DOHH2 (cell line): ENCODE data around the gene EPHA4.

Experiments
- H3F3A ChIP-seq: fragments of 200-600 bp; sonication (generic), shearing (Covaris generic); 2 replicates; pipeline ENCODE4 v1.6.0; 2016; ENCODE audit warnings: antibody characterized with exemption, mild to moderate bottlenecking; ENCODE audit not compliant: control insufficient read depth, insufficient read depth
- H3K27ac ChIP-seq: fragments of 200-600 bp; sonication (generic); 2 replicates; pipeline ENCODE4 v1.5.1; 2014; ENCODE audit warnings: low read depth, mild to moderate bottlenecking, low read length, moderate library complexity
- H3K27me3 ChIP-seq: fragments of 200-600 bp; sonication (generic); 2 replicates; pipeline ENCODE4 v1.6.1; 2014; ENCODE audit warnings: mild to moderate bottlenecking, low read length, mixed read lengths; ENCODE audit not compliant: control insufficient read depth
- H3K36me3 ChIP-seq: fragments of 200-600 bp; sonication (generic); 2 replicates; pipeline ENCODE4 v1.6.1; 2014; ENCODE audit warnings: mild to moderate bottlenecking, low read length, moderate library complexity, mixed read lengths; ENCODE audit not compliant: control insufficient read depth
- H3K4me1 ChIP-seq: fragments of 200-600 bp; sonication (generic); 2 replicates; pipeline ENCODE4 v1.6.1; 2014; ENCODE audit warnings: mild to moderate bottlenecking, low read length, mixed read lengths; ENCODE audit not compliant: control insufficient read depth
- H3K4me2 ChIP-seq: fragments of 200-600 bp; sonication (generic); 2 replicates; pipeline ENCODE4 v1.6.0; 2014; ENCODE audit warnings: mild to moderate bottlenecking, low read length, moderate library complexity
- H3K4me3 ChIP-seq: fragments of 200-600 bp; sonication (generic); 2 replicates; pipeline ENCODE4 v1.5.1; 2014; ENCODE audit warnings: mild to moderate bottlenecking, low read length, mixed read lengths
- H3K79me2 ChIP-seq: fragments of 200-600 bp; sonication (generic); 2 replicates; pipeline ENCODE4 v1.6.1; 2014; ENCODE audit warnings: mild to moderate bottlenecking, low read length, mixed read lengths; ENCODE audit not compliant: control insufficient read depth
- H3K9me2 ChIP-seq: fragments of 200-600 bp; sonication (generic); replicated peaks from 2 replicates; pipeline ENCODE4 v1.6.1; 2014; ENCODE audit warnings: mild to moderate bottlenecking, low read length, mixed read lengths; ENCODE audit not compliant: control insufficient read depth
- H3K9me3 ChIP-seq: fragments of 200-600 bp; sonication (generic); 2 replicates; pipeline ENCODE4 v1.6.1; 2014; ENCODE audit warnings: antibody characterized with exemption, low read length, mixed read lengths; ENCODE audit not compliant: control insufficient read depth, insufficient read depth
- H4K20me1 ChIP-seq: fragments of 200-600 bp; sonication (generic); 2 replicates; pipeline ENCODE4 v1.6.0; 2014; ENCODE audit warnings: low read depth, mild to moderate bottlenecking, antibody characterized with exemption, low read length, moderate library complexity; ENCODE audit not compliant: control insufficient read depth, insufficient read depth
- CTCF ChIP-seq: fragments of 200-600 bp; sonication (generic); IDR thresholded peaks from one replicate; pipeline ENCODE4 v1.5.1; 2014; ENCODE audit warnings: antibody characterized with exemption, mild to moderate bottlenecking, low read depth, low read length; ENCODE audit not compliant: poor library complexity, severe bottlenecking
- EZH2phosphoT487 ChIP-seq: fragments of 200-600 bp; sonication (generic); IDR thresholded peaks from 2 replicates; pipeline ENCODE4 v1.6.1; 2017; ENCODE audit warnings: borderline replicate concordance, mild to moderate bottlenecking, antibody characterized with exemption, low read length, moderate library complexity, mixed read lengths

EPHA4 gene

GRCh38 chr2:221381928-221382488, 190.1 kb downstream of the EPHA4 start:
- no peaks in the 10 kb centered on the region for H3K79me2 ChIP-seq
- H3K4me2 ChIP-seq: no peak overlapping the region
- H3K27ac ChIP-seq: no peak overlapping the region
- no peaks in the 10 kb centered on the region for H3F3A ChIP-seq
- H3K4me3 ChIP-seq: no peak overlapping the region
- H3K36me3 ChIP-seq: no peaks in the 10 kb centered on the region
- H3K27me3 ChIP-seq: no peaks in the 10 kb centered on the region
- no peaks in the 10 kb centered on the region for H4K20me1 ChIP-seq
- TF ChIP-seq CTCF (no peak), EZH2phosphoT487 (no peak)
- no peaks in the 10 kb centered on the region for H3K9me3 ChIP-seq
- no peaks in the 10 kb centered on the region for H3K4me1 ChIP-seq
- no peaks in the 10 kb centered on the region for H3K9me2 ChIP-seq

DNA sequence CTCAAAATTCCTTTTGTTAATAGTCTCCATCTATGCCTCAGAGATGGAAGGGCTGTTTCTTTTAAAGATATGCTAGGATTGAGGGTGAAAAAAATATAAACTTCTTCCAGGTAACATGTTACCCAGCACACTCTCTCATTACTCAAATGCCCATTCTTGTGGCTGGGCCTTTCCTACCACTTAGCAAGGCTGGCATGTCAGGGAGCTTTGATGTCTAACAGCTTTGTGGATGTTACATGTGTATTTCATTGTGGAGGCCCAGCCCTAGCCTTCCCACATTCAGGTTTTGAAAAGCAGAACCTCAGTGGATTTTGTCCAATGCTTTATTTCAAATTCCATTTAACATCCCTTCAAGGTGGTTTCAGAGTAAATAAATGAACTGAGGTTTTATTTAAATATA, 191.4 kb downstream of the EPHA4 start:
- Histone ChIP-seq H3F3A (no peaks in the 10 kb centered on the region), H3K36me3 (no peaks in the 10 kb centered on the region), H3K9me2 (no peaks in the 10 kb centered on the region), H3K4me3 (no peak overlapping the region), H3K27ac (no peak overlapping the region), H3K79me2 (no peaks in the 10 kb centered on the region), H3K4me1 (no peaks in the 10 kb centered on the region), H3K27me3 (no peaks in the 10 kb centered on the region), H4K20me1 (no peaks in the 10 kb centered on the region), H3K4me2 (no peak overlapping the region), H3K9me3 (no peaks in the 10 kb centered on the region)
- TF ChIP-seq EZH2phosphoT487 (no peak), CTCF (no peak)

- Histone ChIP-seq H3K79me2 (no peaks in the 10 kb centered on the region), H3K4me2 (no peak overlapping the region), H3K27ac (no peak overlapping the region), H4K20me1 (no peaks in the 10 kb centered on the region), H3K36me3 (no peaks in the 10 kb centered on the region), H3K4me3 (no peak overlapping the region), H3K9me3 (no peaks in the 10 kb centered on the region), H3K9me2 (no peaks in the 10 kb centered on the region), H3K27me3 (no peaks in the 10 kb centered on the region), H3F3A (no peaks in the 10 kb centered on the region), H3K4me1 (no peaks in the 10 kb centered on the region)
- TF ChIP-seq CTCF: no peak
- no peak for TF ChIP-seq EZH2phosphoT487
These were observed 192.0 kb downstream of the EPHA4 start for GRCh38 chr2:221380062-221380461.

DNA sequence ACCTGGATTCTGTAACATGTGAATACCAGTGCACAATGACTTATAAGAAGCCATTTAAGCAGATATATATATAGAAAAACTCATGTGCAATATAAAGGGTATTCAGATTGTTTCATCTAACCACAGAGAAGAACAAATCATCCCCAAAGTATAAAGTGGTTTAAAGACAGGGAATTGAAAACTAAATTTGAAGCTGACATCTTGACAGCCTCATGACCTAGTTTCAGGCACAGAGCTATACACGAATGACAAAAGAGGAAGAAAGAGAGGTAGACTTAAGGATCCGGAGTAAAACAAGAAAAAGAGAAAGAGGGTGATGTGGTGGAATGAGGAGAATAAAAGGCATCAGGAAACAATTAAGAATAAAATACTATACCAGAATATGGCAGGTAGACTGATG, 194.5 kb downstream of the EPHA4 start:
- H3K9me3 ChIP-seq: no peaks in the 10 kb centered on the region
- H4K20me1 ChIP-seq: no peaks in the 10 kb centered on the region
- H3K79me2 ChIP-seq: no peaks in the 10 kb centered on the region
- no peaks in the 10 kb centered on the region for H3K36me3 ChIP-seq
- H3K4me2 ChIP-seq: no peak overlapping the region
- H3K4me3 ChIP-seq: no peak overlapping the region
- H3K27me3 ChIP-seq: no peaks in the 10 kb centered on the region
- no peaks in the 10 kb centered on the region for H3K9me2 ChIP-seq
- H3K27ac ChIP-seq: no peak overlapping the region
- TF ChIP-seq EZH2phosphoT487 (no peak), CTCF (no peak)
- H3K4me1 ChIP-seq: no peaks in the 10 kb centered on the region
- no peaks in the 10 kb centered on the region for H3F3A ChIP-seq
